ENCODE measurements around the gene C10orf53. TPM values are rescaled to one million over a fixed set of nuclear protein-coding genes. Genes with fewer than 3 reads are reported as not detected.

The C10orf53 gene
- total RNA-seq, 1 experiment from 2014 or later, result not detected

DNA sequence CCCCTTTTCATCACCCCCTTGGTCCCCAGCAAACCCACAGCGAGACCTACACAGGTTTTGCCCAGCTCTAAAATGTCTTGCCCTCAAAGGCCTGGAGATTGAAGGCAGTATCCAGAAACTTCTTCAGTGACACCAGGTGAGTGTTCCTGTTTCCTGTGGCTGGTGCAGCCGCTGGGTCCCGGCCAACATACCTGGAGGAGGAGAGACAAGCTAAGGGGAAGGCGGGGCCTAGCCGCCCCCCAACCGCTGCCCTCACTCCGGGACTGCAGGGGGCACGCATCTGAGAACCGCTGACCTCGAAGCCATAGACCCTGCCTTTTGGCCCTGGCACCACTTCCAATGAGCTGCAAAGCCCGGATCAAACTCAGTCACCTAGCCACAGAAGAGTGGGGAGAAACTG, 55.7 kb downstream of the C10orf53 start:
- no peak overlapping the region for H3K4me3 ChIP-seq (ENCODE audit: low read depth in 2 of 2, low read length in 2 of 2)
- CTCF ChIA-PET, result no interaction called here
- no peak overlapping the region for H3K27ac ChIP-seq (ENCODE audit: low read length)
- BruUV-seq (replicated peaks), result no TSS peak
- intact Hi-C loops (cut with micrococcal nuclease; ENCODE audit: unreplicated experiment), result no loop called here
- peaks cover 12% of the 10 kb centered on the region for H3K4me1 ChIP-seq (ENCODE audit: control insufficient read depth, insufficient read depth, low read length)
- H3K36me3 ChIP-seq (ENCODE audit: control insufficient read depth, insufficient read depth, low read length), result no peaks in the 10 kb centered on the region
- POLR2A ChIA-PET, result no interaction called here
- DNase-seq (ENCODE audit: low read depth, low spot score) (no peak), ATAC-seq (no peak)
- TF ChIP-seq SIN3A (IDR thresholded peaks at IDR 0.05; ENCODE audit: borderline replicate concordance, insufficient read depth, low read depth, low read length) (no peak), POLR2AphosphoS5 (IDR thresholded peaks at IDR 0.05; ENCODE audit: low read depth, low read length) (no peak), CTCF (IDR thresholded peaks at IDR 0.05) (no peak), REST (IDR thresholded peaks at IDR 0.05; ENCODE audit: insufficient read depth in 1 of 2, low read depth in 2 of 2, low read length in 1 of 2) (no peak), TCF7L2 (IDR thresholded peaks at IDR 0.05; ENCODE audit: low read depth, low read length) (no peak)
- H3K9me3 ChIP-seq (ENCODE audit: control insufficient read depth, insufficient read depth, low read depth, low read length), result no peaks in the 10 kb centered on the region
- in situ Hi-C loops (cut with HindIII; ENCODE audit: low pct_unique_long_range_greater_than_20kb, low sequenced_read_pairs), result no loop called here
- H3K27me3 ChIP-seq (ENCODE audit: control insufficient read depth, insufficient read depth, low read length), result no peaks in the 10 kb centered on the region

GRCh38 chr10:49735848-49736563, 56.6 kb downstream of the C10orf53 start:
- intact Hi-C loops (cut with micrococcal nuclease; ENCODE audit: unreplicated experiment), result no loop called here
- ATAC-seq, result no peak

More at GRCh38 chr10:49735848-49736563, 56.6 kb downstream of the C10orf53 start:
- no peak for DNase-seq (ENCODE audit: low read depth, low spot score)
- Histone ChIP-seq H3K4me1 (ENCODE audit: control insufficient read depth, insufficient read depth, low read length) (peaks cover 12% of the 10 kb centered on the region), H3K27me3 (ENCODE audit: control insufficient read depth, insufficient read depth, low read length) (no peaks in the 10 kb centered on the region), H3K9me3 (ENCODE audit: control insufficient read depth, insufficient read depth, low read depth, low read length) (no peaks in the 10 kb centered on the region), H3K4me3 (ENCODE audit: low read depth in 2 of 2, low read length in 2 of 2) (no peak overlapping the region), H3K36me3 (ENCODE audit: control insufficient read depth, insufficient read depth, low read length) (no peaks in the 10 kb centered on the region), H3K27ac (ENCODE audit: low read length) (no peak overlapping the region)
- CTCF ChIA-PET, result no interaction called here
- POLR2A ChIA-PET, result no interaction called here
- TF ChIP-seq CTCF (IDR thresholded peaks at IDR 0.05), result no peak
- TF ChIP-seq POLR2AphosphoS5 (IDR thresholded peaks at IDR 0.05; ENCODE audit: low read depth, low read length), result no peak
- no peak for TF ChIP-seq REST (IDR thresholded peaks at IDR 0.05; ENCODE audit: insufficient read depth in 1 of 2, low read depth in 2 of 2, low read length in 1 of 2)
- no peak for TF ChIP-seq SIN3A (IDR thresholded peaks at IDR 0.05; ENCODE audit: borderline replicate concordance, insufficient read depth, low read depth, low read length)
- no peak for TF ChIP-seq TCF7L2 (IDR thresholded peaks at IDR 0.05; ENCODE audit: low read depth, low read length)
- BruUV-seq (replicated peaks), result no TSS peak
- in situ Hi-C loops (cut with HindIII; ENCODE audit: low pct_unique_long_range_greater_than_20kb, low sequenced_read_pairs), result no loop called here

Measured in Panc1 (cell line).